ENCODE data around the gene OR9K2.
"Not testable (repeated sequence)": the region's sequence is repeated elsewhere in the genome, so short reads cannot be mapped to it uniquely, and the experiment has no call there.

Gene OR9K2

GRCh38 chr12:55126106-55126505 is at the start of gene OR9K2:
Gene OR9K2 (plus strand): TSS chr12:55126406. CDS start chr12:55129835, 3,429 bp downstream.
- no peak for DNase-seq

GRCh38 chr12:55092579-55092978 is 33.6 kb upstream of the OR9K2 start:
- no peak for DNase-seq

GRCh38 chr12:55112378-55112875 is 13.8 kb upstream of the OR9K2 start:
- DNase-seq = no peak

GRCh38 chr12:55116152-55116551 is 10.1 kb upstream of the OR9K2 start:
- DNase-seq = no peak

- no peak for DNase-seq
Observed at GRCh38 chr12:55132816-55133215, 6.6 kb downstream of the OR9K2 start.

GRCh38 chr12:55142669-55143565 is 16.7 kb downstream of the OR9K2 start:
- peak; percentile 64 for DNase-seq

- no peak for DNase-seq
Observed at GRCh38 chr12:55143566-55143870, 17.3 kb downstream of the OR9K2 start.

GRCh38 chr12:55167010-55167640 is 40.9 kb downstream of the OR9K2 start:
- DNase-seq = not testable (repeated sequence)

GRCh38 chr12:55171445-55171844 is 45.2 kb downstream of the OR9K2 start:
- DNase-seq = no peak

GRCh38 chr12:55171846-55172245 is 45.6 kb downstream of the OR9K2 start:
- not testable (repeated sequence) for DNase-seq

- DNase-seq = no peak
Observed at GRCh38 chr12:55172686-55173085, 46.5 kb downstream of the OR9K2 start.

GRCh38 chr12:55173456-55173855 is 47.2 kb downstream of the OR9K2 start:
- DNase-seq = no peak
